Hepatocyte (in vitro differentiated cells): ENCODE data around the gene SEC61A1. TPM values are rescaled to one million over a fixed set of nuclear protein-coding genes. Genes with fewer than 3 reads are reported as not detected.

Experiments used
- DNase-seq: peaks from one replicate; pipeline ENCODE4 v3.0.0-alpha.2; 2016; ENCODE audit warnings: low spot score
- H2AFZ ChIP-seq: fragments of 200-600 bp; sonication (generic); 2 replicates; pipeline ENCODE4 v1.6.0; 2016; ENCODE audit warnings: antibody characterized with exemption, mild to moderate bottlenecking
- H3K27ac ChIP-seq: fragments of 200-600 bp; sonication (generic); 2 replicates; pipeline ENCODE4 v1.5.1; 2016; ENCODE audit warnings: mild to moderate bottlenecking
- H3K27me3 ChIP-seq: fragments of 200-600 bp; sonication (generic); 2 replicates; pipeline ENCODE4 v1.6.1; 2016
- H3K36me3 ChIP-seq: fragments of 200-600 bp; sonication (generic); replicated peaks from 2 replicates; pipeline ENCODE4 v1.5.1; 2016; ENCODE audit warnings: low read depth; ENCODE audit not compliant: insufficient read depth
- H3K4me1 ChIP-seq: fragments of 200-600 bp; sonication (generic); 2 replicates; pipeline ENCODE4 v1.5.1; 2016; ENCODE audit warnings: mild to moderate bottlenecking, moderate library complexity; ENCODE audit not compliant: insufficient read depth
- H3K4me2 ChIP-seq: fragments of 200-600 bp; sonication (generic); 2 replicates; pipeline ENCODE4 v1.6.0; 2016
- H3K4me3 ChIP-seq: fragments of 200-600 bp; sonication (generic); 2 replicates; pipeline ENCODE4 v1.5.1; 2016; ENCODE audit warnings: mild to moderate bottlenecking
- H3K79me2 ChIP-seq: fragments of 200-600 bp; sonication (generic); 2 replicates; pipeline ENCODE4 v1.6.0; 2017; ENCODE audit warnings: mild to moderate bottlenecking
- H3K9me2 ChIP-seq: fragments of 200-600 bp; sonication (generic); replicated peaks from 2 replicates; pipeline ENCODE4 v1.6.0; 2017; ENCODE audit warnings: mild to moderate bottlenecking; ENCODE audit not compliant: insufficient read depth
- H3K9me3 ChIP-seq: fragments of 200-600 bp; sonication (generic); 2 replicates; pipeline ENCODE4 v1.5.1; 2016; ENCODE audit warnings: low read depth, mild to moderate bottlenecking
- H4K20me1 ChIP-seq: fragments of 200-600 bp; sonication (generic); 2 replicates; pipeline ENCODE4 v1.6.0; 2016; ENCODE audit warnings: mild to moderate bottlenecking; ENCODE audit not compliant: insufficient read depth, poor library complexity, severe bottlenecking
- CTCF ChIP-seq: fragments of 200-600 bp; sonication (generic); IDR thresholded peaks from 2 replicates; pipeline ENCODE4 v1.5.1; 2016; ENCODE audit warnings: antibody characterized with exemption, mild to moderate bottlenecking; ENCODE audit not compliant: poor library complexity
- EZH2 ChIP-seq: fragments of 200-600 bp; sonication (generic); IDR thresholded peaks from 2 replicates; pipeline ENCODE4 v1.6.1; 2016; ENCODE audit warnings: antibody characterized with exemption, mild to moderate bottlenecking, borderline replicate concordance
- EZH2phosphoT487 ChIP-seq: fragments of 200-600 bp; sonication (generic); IDR thresholded peaks from one replicate; pipeline ENCODE4 v1.6.1; 2018; ENCODE audit warnings: antibody characterized with exemption, mild to moderate bottlenecking, low read depth, moderate library complexity; ENCODE audit not compliant: unreplicated experiment, severe bottlenecking
- WGBS: methylation state at CpG from one replicate; pipeline ENCODE4 v1.1.6; 2016; ENCODE audit warnings: low lambda C conversion rate; ENCODE audit errors: missing lambda C conversion rate; 5-methylcytosine and 5-hydroxymethylcytosine counted together
- polyA plus RNA-seq: library from polyadenylated mRNA; unstranded; fragments of >200 nt; fragmentation: Nextera tagmentation; extraction: Ambion mirVana; gene quantifications from 2 replicates; pipeline ENCODE4 v1.2.1, GENCODE V29; 2016
- total RNA-seq: library from RNA; depleted of rRNA; stranded (reverse); fragments of >200 nt; gene quantifications from 2 replicates; pipeline ENCODE4 v1.2.3, GENCODE V29; 2014

SEC61A1 gene
- total and polyA plus RNA-seq, 2 experiments from 2014 or later, result 268 to 299 TPM

- no peak overlapping the region for H3K27ac ChIP-seq
- H3K27me3 ChIP-seq, result no peaks in the 10 kb centered on the region
- no peaks in the 10 kb centered on the region for H3K36me3 ChIP-seq
- no peaks in the 10 kb centered on the region for H3K9me3 ChIP-seq
- 72% methylated on average over 6 of the region's 6 CpGs for WGBS
- no peak overlapping the region for H2AFZ ChIP-seq
- H3K79me2 ChIP-seq, result no peaks in the 10 kb centered on the region
- no peak for TF ChIP-seq CTCF
- no peak for TF ChIP-seq EZH2
- no peak for TF ChIP-seq EZH2phosphoT487
- H3K4me3 ChIP-seq, result no peak overlapping the region
- no peak overlapping the region for H3K4me2 ChIP-seq
- H3K4me1 ChIP-seq, result no peaks in the 10 kb centered on the region
- no peak for DNase-seq
- no peaks in the 10 kb centered on the region for H4K20me1 ChIP-seq
- H3K9me2 ChIP-seq, result no peaks in the 10 kb centered on the region
These were observed 32.4 kb downstream of the SEC61A1 start for GRCh38 chr3:128084675-128085021.

GRCh38 chr3:128089135-128089534 is 36.9 kb downstream of the SEC61A1 start:
- TF ChIP-seq EZH2 (no peak), EZH2phosphoT487 (no peak), CTCF (no peak)
- no peaks in the 10 kb centered on the region for H3K4me1 ChIP-seq
- H2AFZ ChIP-seq, result no peak overlapping the region
- H3K36me3 ChIP-seq, result no peaks in the 10 kb centered on the region
- no peak overlapping the region for H3K4me3 ChIP-seq
- no peaks in the 10 kb centered on the region for H3K79me2 ChIP-seq
- H3K4me2 ChIP-seq, result no peak overlapping the region
- DNase-seq, result no peak
- H4K20me1 ChIP-seq, result no peaks in the 10 kb centered on the region
- no peaks in the 10 kb centered on the region for H3K27me3 ChIP-seq
- no peaks in the 10 kb centered on the region for H3K9me3 ChIP-seq
- no peak overlapping the region for H3K27ac ChIP-seq
- 100% methylated on average over 1 of the region's 1 CpG for WGBS
- H3K9me2 ChIP-seq, result no peaks in the 10 kb centered on the region

GRCh38 chr3:128091586-128091985 is 39.3 kb downstream of the SEC61A1 start:
- Histone ChIP-seq H3K9me3 (no peaks in the 10 kb centered on the region), H3K4me2 (no peak overlapping the region), H3K36me3 (no peaks in the 10 kb centered on the region), H3K4me3 (no peak overlapping the region), H3K4me1 (peaks cover 3% of the 10 kb centered on the region), H2AFZ (no peak overlapping the region), H3K27me3 (no peaks in the 10 kb centered on the region), H3K9me2 (no peaks in the 10 kb centered on the region), H3K79me2 (no peaks in the 10 kb centered on the region), H4K20me1 (no peaks in the 10 kb centered on the region), H3K27ac (no peak overlapping the region)
- no peak for DNase-seq
- TF ChIP-seq EZH2 (no peak), CTCF (no peak), EZH2phosphoT487 (no peak)
- whole genome bisulfite sequencing, result 90% methylated on average over 2 of the region's 2 CpGs
